H1 (cell line): ENCODE results near the gene SATB2. TPM values are rescaled to one million over a fixed set of nuclear protein-coding genes. Genes with fewer than 3 reads are reported as not detected.

ENCODE experiments used
- ASH2L ChIP-seq: fragments of 200-600, 300-600 bp; sonication (generic); IDR thresholded peaks from one replicate; pipeline ENCODE4 v1.7.1; 2017; ENCODE audit warnings: low read length
- BRCA1 ChIP-seq: IDR thresholded peaks from 2 replicates; pipeline ENCODE4 v1.6.1; 2012; ENCODE audit warnings: low read depth, low read length, improper control_type of control experiment
- CTCF ChIP-seq, 3 experiments: IDR thresholded peaks; 1 replicate in 2 of 3; 2 replicates in 1 of 3; pipeline versions ENCODE4 v1.5.1 to v1.6.1; 2011; ENCODE audit warnings: low read length in 3 of 3, mild to moderate bottlenecking in 3 of 3, inconsistent platforms in 2 of 3, low read depth in 1 of 3, moderate library complexity in 1 of 3; ENCODE audit not compliant: insufficient read depth in 1 of 3; ENCODE audit errors: control extremely low read depth in 1 of 3
- HDAC6 ChIP-seq: IDR thresholded peaks from one replicate; pipeline ENCODE4 v1.7.1; 2012; ENCODE audit warnings: low read depth, mild to moderate bottlenecking, inconsistent platforms, low read length, moderate library complexity
- JUND ChIP-seq: IDR thresholded peaks from 2 replicates; pipeline ENCODE4 v1.6.1; 2011; ENCODE audit warnings: mild to moderate bottlenecking, improper control_type of control experiment, low read length
- RFX5 ChIP-seq: IDR thresholded peaks from 2 replicates; pipeline ENCODE4 v1.6.1; 2011; ENCODE audit warnings: low read depth, low read length, improper control_type of control experiment, borderline replicate concordance
- RNF2 ChIP-seq: fragments of 200-900, 300-1000 bp; sonication (generic); IDR thresholded peaks from 2 replicates; pipeline ENCODE4 v1.7.1; 2016; ENCODE audit warnings: borderline replicate concordance, low read depth, mild to moderate bottlenecking, antibody characterized with exemption, low read length; ENCODE audit not compliant: poor library complexity, severe bottlenecking; ENCODE audit errors: missing control alignments
- SIN3A ChIP-seq, 2 experiments: IDR thresholded peaks in 1 of 2; conservative IDR thresholded peaks in 1 of 2; 2 replicates each; pipeline ENCODE4 v1.6.1; 2011 to 2012; ENCODE audit warnings: low read length in 2 of 2, improper control_type of control experiment in 1 of 2, low read depth in 1 of 2, mild to moderate bottlenecking in 1 of 2
- SIX5 ChIP-seq: IDR thresholded peaks from 2 replicates; pipeline ENCODE4 v1.6.1; 2011; ENCODE audit warnings: mild to moderate bottlenecking, low read depth, low read length
- polyA plus RNA-seq, 7 experiments: library from polyadenylated mRNA; depleted of rRNA in 3 of 7; stranded (reverse) in 5 of 7; unstranded in 2 of 7; fragments of >200 nt in 5 of 7; fragments of 200-250 nt in 2 of 7; gene quantifications; 1 replicate in 5 of 7; 2 replicates in 1 of 7; 4 replicates in 1 of 7; pipeline versions ENCODE4 v1.2.1 to v1.2.3, GENCODE V29; 2011 to 2013; ENCODE audit warnings: missing spikeins in 2 of 7, mixed read lengths in 2 of 7
- total RNA-seq: library from RNA; stranded (reverse); fragmentation: NEBNext Ultra II Directional; extraction: Animal tissue kit (Norgen Biotek cat#: 25700); gene quantifications from 2 replicates; pipeline ENCODE4 v1.2.1, GENCODE V29; 2021

SATB2 gene
- total and polyA plus RNA-seq, 2 of the 8 experiments (the other 6 are each of a cell fraction or from before 2014, with no cell fraction given) = 1.3 to 5.7 TPM

- peak; percentile 95 for TF ChIP-seq RNF2
- no peak for TF ChIP-seq SIX5
- TF ChIP-seq SIN3A (conservative IDR thresholded peaks at IDR 0.05 in 1 of 2, IDR thresholded peaks at IDR 0.05 in 1 of 2; ENCODE audit: low read depth in 1 of 2, low read length in 2 of 2) = no peak
- peak; percentile 31 for TF ChIP-seq ASH2L
- no peak for TF ChIP-seq RFX5
- TF ChIP-seq JUND = no peak
- TF ChIP-seq BRCA1 = no peak
- no peak for TF ChIP-seq CTCF (IDR thresholded peaks at IDR 0.05; ENCODE audit: control extremely low read depth in 1 of 3, insufficient read depth in 1 of 3, low read depth in 1 of 3, low read length in 3 of 3)
- TF ChIP-seq HDAC6 = no peak
These were observed 4.1 kb upstream of the SATB2 start (continued) for GRCh38 chr2:199461711-199462346.
